GM21367 (cell line): ENCODE measurements around the gene UPK3BL1.
"Not testable (repeated sequence)": the region's sequence is repeated elsewhere in the genome, so short reads cannot be mapped to it uniquely, and the experiment has no call there.

Source experiments
- ATAC-seq: cut with Tn5 transposase; IDR thresholded peaks from one replicate; pipeline ENCODE4 v1.9.1; 2021; ENCODE audit not compliant: unreplicated experiment

The UPK3BL1 gene

GRCh38 chr7:102630622-102631021 lies 12.0 kb downstream of the UPK3BL1 start:
- ATAC-seq = not testable (repeated sequence)

DNA sequence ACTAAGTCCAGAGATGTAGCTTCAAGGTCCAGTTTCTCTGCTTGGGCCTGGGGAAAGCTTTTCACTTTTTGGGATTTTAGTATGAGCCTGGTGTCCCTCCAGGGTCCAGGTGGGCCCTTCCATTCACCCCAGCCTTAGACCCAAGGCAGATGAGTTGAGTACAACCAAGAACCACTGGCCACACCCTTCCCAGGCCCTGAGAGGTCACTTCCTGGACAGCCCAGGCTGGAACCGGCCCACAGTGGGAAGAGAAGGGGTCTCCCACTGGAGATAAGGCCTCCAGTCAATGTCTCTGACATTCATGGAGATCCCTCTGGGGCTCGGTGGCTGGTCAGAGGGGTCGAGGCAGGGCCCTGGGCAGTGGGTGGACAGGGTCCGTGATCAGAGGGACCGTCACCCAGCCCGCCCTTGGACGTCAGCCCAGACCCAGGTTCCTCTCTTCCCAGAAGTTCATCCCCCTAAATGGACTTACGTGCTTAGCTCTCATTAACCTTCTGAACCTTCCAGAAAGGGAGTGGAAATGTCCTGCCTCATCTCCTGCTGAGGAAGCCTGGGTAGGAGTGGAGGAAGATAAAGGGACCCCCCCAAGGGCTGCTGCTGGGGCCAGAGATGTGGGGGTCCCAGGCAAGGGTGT lies 15.2 kb downstream of the UPK3BL1 start:
- not testable (repeated sequence) for ATAC-seq

DNA sequence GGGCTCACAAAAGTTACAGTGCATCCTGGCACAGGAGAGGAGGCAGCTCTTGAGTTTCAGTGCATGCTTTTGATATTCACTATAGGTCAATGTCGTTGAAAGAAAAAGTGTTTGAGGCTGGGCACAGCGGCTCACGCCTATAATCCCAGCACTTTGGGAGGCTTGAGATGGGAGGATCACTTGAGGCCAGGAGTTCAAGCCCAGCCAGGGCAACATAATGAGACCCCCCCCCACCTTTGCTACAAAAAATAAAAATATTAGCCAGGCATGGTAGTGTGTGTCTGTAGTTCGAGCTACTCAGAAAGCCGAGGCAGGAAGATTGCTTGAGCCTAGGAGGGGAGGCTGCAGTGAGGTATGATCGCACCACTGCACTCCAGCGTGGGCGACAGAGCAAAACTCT lies 24.5 kb downstream of the UPK3BL1 start:
- not testable (repeated sequence) for ATAC-seq

- ATAC-seq = peak; percentile 59
Observed at GRCh38 chr7:102616507-102617125, 26.0 kb downstream of the UPK3BL1 start, which contains the start of gene RASA4. Gene RASA4, minus strand, starts transcription at chr7:102616756. Its CDS starts 67 bp downstream, at chr7:102616689.

GRCh38 chr7:102615930-102616329 lies 26.7 kb downstream of the UPK3BL1 start:
- not testable (repeated sequence) for ATAC-seq

- not testable (repeated sequence) for ATAC-seq
Observed at GRCh38 chr7:102614873-102615272, 27.7 kb downstream of the UPK3BL1 start.

DNA sequence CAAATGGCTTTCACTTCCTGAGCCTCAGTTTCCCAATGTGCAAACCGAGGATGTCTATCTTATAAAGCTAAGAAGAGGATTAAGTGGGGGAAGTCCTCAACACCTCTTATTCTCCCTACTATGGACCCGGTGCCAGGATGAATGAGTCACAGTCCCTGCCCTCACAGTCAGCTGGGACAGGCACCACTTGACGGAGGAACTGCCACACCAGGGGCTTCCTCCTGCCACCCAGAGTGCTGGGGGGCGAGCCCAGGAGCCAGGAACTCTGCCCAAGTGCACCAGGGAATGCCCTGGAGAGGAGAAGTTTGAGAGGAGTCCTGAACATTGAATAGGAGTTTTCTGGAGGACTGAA lies 28.3 kb downstream of the UPK3BL1 start:
- ATAC-seq = peak; percentile 16

DNA sequence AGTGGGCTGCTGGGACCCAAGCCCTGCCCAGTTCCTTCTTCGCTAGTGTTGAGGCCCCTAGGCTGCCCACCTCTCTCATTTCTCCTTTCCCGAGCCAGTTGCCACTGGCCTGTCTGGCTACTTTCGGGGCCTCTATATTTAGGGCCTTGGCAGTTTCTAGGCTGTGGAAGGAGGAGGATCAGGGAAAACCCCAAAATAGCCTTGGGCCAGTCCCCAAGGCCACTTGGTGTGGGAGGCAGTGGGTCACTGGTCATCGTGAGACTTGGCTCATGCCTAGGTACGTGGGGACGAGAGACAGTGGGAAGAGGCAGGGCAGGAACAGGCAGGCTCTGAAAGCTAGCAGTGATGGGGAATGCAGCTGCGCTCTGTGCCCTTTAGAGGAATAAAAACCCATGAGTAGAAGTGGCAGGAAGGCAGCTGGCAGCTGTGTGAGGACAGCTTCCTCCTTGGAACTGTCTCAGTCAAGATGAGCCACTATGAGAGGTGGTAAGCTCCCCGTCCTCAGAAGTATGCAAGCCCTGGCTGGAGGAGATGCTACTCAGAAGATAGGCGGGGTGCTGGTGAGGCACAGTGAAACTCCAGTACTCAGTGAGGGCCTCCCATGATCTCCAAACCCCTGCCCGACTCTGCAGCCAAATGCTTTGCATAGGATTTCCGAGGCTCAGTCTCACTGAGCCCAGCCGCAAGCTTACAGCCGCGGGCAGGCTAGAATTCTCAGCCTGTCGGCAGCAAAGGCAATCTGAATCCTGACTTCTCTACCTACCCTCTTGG lies 28.8 kb downstream of the UPK3BL1 start:
- ATAC-seq = peak; percentile 51

DNA sequence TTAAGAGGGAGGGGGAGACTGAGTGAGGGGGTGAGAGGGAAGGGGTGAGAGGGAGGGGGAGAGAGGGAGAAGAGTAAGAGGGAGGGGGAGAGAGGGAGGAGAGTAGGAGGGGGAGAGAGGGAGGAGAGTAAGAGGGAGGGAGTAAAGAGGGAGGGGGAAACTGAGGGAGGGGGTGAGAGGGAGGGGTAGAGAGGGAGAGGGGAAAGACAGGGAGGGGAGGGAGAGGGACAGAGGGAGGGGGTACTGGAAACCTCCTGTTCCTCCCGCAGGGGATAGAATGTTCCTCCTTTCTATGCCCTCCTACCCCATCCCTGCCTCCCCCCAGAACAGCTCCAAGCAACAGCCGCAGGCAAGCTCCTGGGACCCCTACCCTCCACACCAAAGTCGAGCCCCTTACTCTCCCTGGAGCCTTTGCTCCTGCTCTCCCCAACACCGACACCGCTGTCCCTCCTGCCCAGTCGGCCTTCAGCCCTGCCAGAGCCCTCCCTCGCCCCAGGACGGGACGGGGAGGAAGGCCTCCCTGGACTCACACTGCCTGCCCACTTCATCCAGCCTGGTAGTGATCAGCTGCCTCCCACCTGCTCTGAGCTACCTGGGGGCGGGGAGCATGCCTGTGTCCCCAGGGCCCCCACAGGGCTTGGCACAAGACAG lies 30.8 kb downstream of the UPK3BL1 start:
- not testable (repeated sequence) for ATAC-seq

DNA sequence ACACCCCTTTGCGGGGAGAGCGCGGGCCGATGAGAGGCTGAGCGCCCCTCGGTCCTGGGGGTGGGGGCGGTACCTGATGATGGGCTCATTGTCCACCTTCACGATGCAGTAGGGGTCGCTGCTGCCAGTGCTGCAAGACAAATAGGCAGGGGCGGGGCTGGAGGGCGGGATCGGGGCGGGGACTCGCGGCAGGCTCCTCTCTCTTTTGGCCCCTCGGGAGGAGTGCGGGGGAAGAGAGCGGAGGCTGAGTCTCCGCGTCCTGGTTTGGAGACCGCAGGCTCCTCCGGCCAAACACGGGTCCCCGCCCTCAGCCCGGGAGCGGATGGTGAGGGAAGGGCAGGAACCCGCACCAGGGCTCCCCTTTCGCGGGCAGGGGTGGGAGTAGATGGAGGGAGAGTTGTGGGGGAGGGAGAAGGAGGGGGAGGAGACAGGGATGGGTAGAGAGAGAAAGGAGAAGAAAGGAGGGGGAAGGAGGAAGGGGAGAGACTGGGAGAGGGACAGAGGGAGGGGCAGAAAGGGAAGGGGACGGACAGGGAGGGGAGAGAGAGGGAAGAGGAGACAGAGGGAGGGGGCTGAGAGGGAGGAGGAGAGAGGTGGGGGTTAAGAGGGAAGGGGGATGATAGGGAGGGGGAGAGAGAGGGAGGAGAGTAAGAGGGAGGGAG lies 31.4 kb downstream of the UPK3BL1 start:
- peak; percentile 28 for ATAC-seq

GRCh38 chr7:102610441-102610840 lies 32.1 kb downstream of the UPK3BL1 start:
- not testable (repeated sequence) for ATAC-seq

DNA sequence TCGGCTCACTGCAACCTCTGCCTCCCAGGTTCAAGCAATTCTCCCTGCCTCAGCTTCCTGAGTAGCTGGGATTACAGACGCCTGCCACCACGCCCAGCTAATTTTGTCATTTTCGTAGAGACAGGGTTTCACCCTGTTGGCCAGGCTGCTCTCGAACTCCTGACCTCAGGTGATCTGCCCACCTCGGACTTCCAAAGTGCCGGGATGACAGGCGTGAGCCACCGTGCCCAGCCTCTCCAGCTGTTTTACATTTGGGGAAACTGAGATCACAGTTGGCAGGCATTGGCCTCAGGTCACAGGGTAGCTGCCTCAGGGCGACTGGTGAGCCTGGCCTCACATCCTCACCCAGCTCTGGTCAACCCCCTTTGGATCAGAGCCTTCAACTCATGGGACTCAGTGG lies 32.9 kb downstream of the UPK3BL1 start:
- ATAC-seq = not testable (repeated sequence)

- not testable (repeated sequence) for ATAC-seq
Observed at GRCh38 chr7:102606848-102607247, 35.7 kb downstream of the UPK3BL1 start.

DNA sequence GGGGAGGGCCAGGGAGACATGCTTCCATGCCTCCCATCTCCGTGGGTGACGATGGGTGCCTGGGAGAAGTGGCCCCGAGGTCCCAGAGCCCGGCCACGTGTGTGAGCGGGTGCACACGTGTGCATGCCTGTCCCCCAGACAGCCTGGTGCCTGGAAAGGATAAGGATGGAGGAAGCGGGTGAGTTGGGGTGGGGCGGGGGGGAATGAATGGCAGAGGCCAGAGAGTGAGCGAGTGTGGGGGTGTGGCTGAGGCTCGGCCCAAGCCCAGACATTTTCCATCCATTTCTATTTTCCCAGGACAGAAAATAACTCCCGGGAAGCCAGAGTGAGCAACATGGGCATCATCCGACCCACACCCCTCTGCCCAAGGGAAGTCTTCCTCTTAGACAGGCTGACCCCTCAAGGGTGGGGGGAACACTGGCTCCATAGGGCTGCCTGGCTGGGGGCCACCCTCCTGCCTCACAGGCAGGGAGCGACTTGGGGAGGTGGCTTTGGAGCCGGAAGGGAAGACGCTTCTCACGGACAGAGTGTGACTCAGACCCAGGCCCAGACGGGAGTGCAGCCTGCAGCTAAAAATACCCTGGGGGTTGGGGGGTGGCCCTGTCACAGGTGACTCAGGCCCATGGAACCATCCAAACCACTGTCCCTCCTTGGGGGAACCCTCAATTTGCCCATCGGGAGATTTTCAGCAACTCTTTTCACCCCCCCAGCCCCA lies 38.0 kb downstream of the UPK3BL1 start:
- ATAC-seq = not testable (repeated sequence)

GRCh38 chr7:102602317-102602716 lies 40.3 kb downstream of the UPK3BL1 start:
- not testable (repeated sequence) for ATAC-seq

DNA sequence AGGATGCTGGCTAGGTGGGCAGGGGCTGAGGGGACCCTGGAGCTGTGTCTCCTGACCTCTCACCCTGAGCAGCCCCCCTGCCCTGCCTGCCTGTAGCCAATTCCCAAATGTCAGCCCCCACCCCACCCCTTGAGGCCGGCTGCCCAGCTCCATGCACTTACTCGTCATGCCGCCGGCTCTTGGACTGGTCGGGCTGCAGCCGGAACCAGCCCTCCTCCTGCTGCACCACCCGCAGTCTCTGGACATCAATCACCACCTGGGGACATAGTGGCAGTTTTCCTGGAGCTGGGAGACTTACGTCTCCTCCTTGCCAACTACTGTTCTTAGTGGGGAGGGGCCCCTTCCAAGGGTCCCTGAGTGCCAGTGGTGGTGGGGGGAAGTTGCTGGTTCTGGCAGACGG lies 42.9 kb downstream of the UPK3BL1 start:
- ATAC-seq = not testable (repeated sequence)

- ATAC-seq = not testable (repeated sequence)
Observed at GRCh38 chr7:102596036-102596435, 46.6 kb downstream of the UPK3BL1 start.

GRCh38 chr7:102593637-102594334 lies 48.8 kb downstream of the UPK3BL1 start:
- ATAC-seq = peak; percentile 50

DNA sequence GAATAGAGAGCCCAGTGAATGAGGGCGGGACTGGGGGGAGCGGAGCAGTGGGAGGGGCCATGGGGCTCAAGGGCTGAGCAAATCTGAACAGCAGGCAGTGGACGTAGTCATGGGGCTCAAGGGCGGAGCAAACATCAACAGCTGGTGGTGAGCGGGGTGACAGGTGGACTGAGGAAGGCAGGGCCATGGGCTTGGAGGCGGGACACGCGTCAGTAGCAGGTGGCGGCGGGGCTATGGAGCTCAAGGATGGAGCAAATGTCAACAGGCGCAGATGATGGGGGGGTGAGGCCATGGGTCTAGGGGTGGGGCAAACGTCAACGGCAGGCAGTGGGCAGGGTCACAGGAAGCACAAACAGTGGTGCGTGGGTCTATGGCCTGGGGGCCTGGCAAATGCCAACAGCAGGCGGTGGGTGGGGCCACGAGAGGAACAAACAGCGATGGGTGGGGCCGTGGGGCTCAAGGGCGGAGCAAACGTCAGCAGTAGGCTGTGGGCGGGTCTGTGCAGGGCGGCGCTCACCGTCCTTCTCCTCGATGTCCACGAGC lies 50.0 kb downstream of the UPK3BL1 start:
- peak; percentile 45 for ATAC-seq
